HL-60 (cell line): ENCODE results near the gene TMEM40.

Experiments used
- DNase-seq, 2 experiments: peaks; one replicate each; pipeline ENCODE4 v3.0.0-alpha.2; 2010 to 2020; ENCODE audit warnings: low read depth in 1 of 2, low spot score in 1 of 2
- H3K27ac ChIP-seq: fragments of 250-450 bp; sonication (Bioruptor Pico); replicated peaks from 2 replicates; pipeline ENCODE4 v1.5.1; 2020; ENCODE audit warnings: mild to moderate bottlenecking, moderate library complexity
- H3K27me3 ChIP-seq: fragments of 250-450 bp; sonication (Bioruptor Pico); 2 replicates; pipeline ENCODE4 v1.5.1; 2021; ENCODE audit warnings: mild to moderate bottlenecking, moderate library complexity; ENCODE audit not compliant: insufficient read depth, poor library complexity, severe bottlenecking
- H3K4me3 ChIP-seq: replicated peaks from 2 replicates; pipeline ENCODE4 v1.5.1; 2011; ENCODE audit warnings: mild to moderate bottlenecking, control low read depth, low read length; ENCODE audit not compliant: insufficient read depth
- GABPA ChIP-seq: IDR thresholded peaks from 2 replicates; pipeline ENCODE4 v1.6.1; 2012; ENCODE audit warnings: low read depth
- POLR2AphosphoS5 ChIP-seq: IDR thresholded peaks from 2 replicates; pipeline ENCODE4 v1.6.1; 2012; ENCODE audit warnings: low read depth
- SPI1 ChIP-seq: IDR thresholded peaks from 2 replicates; pipeline ENCODE4 v1.6.1; 2012; ENCODE audit warnings: low read depth, mild to moderate bottlenecking, borderline replicate concordance
- TF ChIP-seq, protein P1 (sequence below): IDR thresholded peaks from one replicate; pipeline ENCODE4 v1.5.1; 2011; ENCODE audit warnings: low read length, control low read depth, inconsistent platforms; ENCODE audit not compliant: insufficient read depth
- TF ChIP-seq, protein P2 (sequence below): IDR thresholded peaks from 2 replicates; pipeline ENCODE4 v1.6.1; 2012; ENCODE audit warnings: low read depth; ENCODE audit not compliant: insufficient replicate concordance

TMEM40 gene

DNA sequence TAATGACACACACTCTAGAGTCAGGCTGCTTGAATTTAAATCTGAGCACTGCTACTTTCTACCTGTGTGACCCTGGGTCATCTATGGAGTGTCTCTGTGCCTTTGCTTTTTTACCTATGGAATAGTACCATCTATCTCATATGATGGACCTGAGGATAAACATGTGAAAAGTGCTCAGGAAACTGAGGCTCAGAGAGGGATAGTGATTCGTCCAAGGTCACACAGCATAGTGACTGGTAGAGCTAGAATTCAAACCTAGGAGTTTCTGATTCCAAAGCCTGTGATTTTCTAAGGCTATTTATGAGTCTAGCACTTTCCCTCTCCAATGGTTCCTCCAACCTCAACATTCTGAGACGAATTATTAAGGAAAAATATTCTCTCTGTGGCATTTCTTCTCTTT is 63.1 kb downstream of the TMEM40 start:
- no peak overlapping the region for H3K4me3 ChIP-seq
- H3K27me3 ChIP-seq, result no peaks in the 10 kb centered on the region
- H3K27ac ChIP-seq, result no peak overlapping the region
- TF ChIP-seq, protein P1, sequence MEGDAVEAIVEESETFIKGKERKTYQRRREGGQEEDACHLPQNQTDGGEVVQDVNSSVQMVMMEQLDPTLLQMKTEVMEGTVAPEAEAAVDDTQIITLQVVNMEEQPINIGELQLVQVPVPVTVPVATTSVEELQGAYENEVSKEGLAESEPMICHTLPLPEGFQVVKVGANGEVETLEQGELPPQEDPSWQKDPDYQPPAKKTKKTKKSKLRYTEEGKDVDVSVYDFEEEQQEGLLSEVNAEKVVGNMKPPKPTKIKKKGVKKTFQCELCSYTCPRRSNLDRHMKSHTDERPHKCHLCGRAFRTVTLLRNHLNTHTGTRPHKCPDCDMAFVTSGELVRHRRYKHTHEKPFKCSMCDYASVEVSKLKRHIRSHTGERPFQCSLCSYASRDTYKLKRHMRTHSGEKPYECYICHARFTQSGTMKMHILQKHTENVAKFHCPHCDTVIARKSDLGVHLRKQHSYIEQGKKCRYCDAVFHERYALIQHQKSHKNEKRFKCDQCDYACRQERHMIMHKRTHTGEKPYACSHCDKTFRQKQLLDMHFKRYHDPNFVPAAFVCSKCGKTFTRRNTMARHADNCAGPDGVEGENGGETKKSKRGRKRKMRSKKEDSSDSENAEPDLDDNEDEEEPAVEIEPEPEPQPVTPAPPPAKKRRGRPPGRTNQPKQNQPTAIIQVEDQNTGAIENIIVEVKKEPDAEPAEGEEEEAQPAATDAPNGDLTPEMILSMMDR, result no peak
- TF ChIP-seq POLR2AphosphoS5 (no peak), SPI1 (no peak), GABPA (no peak)
- TF ChIP-seq, protein P2, sequence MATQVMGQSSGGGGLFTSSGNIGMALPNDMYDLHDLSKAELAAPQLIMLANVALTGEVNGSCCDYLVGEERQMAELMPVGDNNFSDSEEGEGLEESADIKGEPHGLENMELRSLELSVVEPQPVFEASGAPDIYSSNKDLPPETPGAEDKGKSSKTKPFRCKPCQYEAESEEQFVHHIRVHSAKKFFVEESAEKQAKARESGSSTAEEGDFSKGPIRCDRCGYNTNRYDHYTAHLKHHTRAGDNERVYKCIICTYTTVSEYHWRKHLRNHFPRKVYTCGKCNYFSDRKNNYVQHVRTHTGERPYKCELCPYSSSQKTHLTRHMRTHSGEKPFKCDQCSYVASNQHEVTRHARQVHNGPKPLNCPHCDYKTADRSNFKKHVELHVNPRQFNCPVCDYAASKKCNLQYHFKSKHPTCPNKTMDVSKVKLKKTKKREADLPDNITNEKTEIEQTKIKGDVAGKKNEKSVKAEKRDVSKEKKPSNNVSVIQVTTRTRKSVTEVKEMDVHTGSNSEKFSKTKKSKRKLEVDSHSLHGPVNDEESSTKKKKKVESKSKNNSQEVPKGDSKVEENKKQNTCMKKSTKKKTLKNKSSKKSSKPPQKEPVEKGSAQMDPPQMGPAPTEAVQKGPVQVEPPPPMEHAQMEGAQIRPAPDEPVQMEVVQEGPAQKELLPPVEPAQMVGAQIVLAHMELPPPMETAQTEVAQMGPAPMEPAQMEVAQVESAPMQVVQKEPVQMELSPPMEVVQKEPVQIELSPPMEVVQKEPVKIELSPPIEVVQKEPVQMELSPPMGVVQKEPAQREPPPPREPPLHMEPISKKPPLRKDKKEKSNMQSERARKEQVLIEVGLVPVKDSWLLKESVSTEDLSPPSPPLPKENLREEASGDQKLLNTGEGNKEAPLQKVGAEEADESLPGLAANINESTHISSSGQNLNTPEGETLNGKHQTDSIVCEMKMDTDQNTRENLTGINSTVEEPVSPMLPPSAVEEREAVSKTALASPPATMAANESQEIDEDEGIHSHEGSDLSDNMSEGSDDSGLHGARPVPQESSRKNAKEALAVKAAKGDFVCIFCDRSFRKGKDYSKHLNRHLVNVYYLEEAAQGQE, result no peak
- no peak for DNase-seq

DNA sequence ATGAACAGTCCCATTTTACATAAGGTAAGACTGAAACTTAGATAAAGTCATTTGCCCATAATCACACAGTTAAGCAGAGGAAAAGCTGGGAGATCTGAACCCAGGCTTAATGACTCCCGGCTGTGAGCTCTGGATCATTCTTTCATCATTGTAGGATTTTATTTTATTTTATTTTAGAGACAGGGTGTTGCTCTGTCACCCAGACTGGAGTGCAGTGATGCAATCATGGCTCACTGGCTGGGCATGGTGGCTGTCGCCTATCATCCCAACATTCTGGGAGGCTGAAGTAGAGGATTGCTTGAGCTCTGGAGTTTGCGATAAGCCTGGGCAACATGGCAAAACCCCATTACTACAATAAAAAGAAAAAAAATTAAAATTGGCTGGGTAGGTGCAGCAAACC is 63.9 kb downstream of the TMEM40 start:
- no peaks in the 10 kb centered on the region for H3K27me3 ChIP-seq
- no peak for DNase-seq
- H3K4me3 ChIP-seq, result no peak overlapping the region
- H3K27ac ChIP-seq, result no peak overlapping the region
- TF ChIP-seq, protein P2, result no peak
- TF ChIP-seq POLR2AphosphoS5 (no peak), SPI1 (no peak), GABPA (no peak)
- TF ChIP-seq, protein P1, result no peak

DNA sequence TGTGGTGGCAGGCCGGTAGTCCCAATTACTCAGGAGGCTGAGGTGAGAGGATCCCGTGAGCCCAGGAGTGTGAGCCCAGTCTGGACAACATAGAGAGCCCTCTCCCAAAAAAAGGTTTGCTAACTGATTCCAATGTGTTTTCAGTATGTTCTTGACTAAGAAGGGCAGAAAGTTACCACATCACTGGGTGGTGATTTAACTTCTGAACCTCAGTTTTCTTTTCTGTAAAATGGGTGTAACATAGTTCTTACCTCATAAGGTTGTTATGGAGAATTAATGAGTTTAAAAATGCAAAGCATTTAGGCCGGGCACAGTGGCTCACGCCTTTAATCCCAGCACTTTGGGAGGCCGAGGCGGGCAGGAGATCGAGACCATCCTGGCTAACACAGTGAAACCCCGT is 66.6 kb downstream of the TMEM40 start:
- H3K27me3 ChIP-seq, result no peaks in the 10 kb centered on the region
- no peak overlapping the region for H3K27ac ChIP-seq
- no peak overlapping the region for H3K4me3 ChIP-seq
- TF ChIP-seq, protein P1, result no peak
- no peak for TF ChIP-seq GABPA
- no peak for TF ChIP-seq SPI1
- TF ChIP-seq, protein P2, result no peak
- TF ChIP-seq POLR2AphosphoS5, result no peak
- no peak for DNase-seq
